ENCODE measurements around the gene REELD1.

The REELD1 gene

GRCh38 chr4:146257511-146257910, 43.2 kb downstream of the REELD1 start:
- no peak for DNase-seq (ENCODE audit: low read depth in 1 of 2, low spot score in 1 of 2)
- Histone ChIP-seq H3K27ac (replicated peaks) (no peak overlapping the region), H3K4me3 (replicated peaks; ENCODE audit: insufficient read depth, low read length) (no peak overlapping the region), H3K27me3 (ENCODE audit: insufficient read depth, poor library complexity, severe bottlenecking) (no peaks in the 10 kb centered on the region)
- TF ChIP-seq GABPA (IDR thresholded peaks at IDR 0.05; ENCODE audit: low read depth) (no peak), POLR2AphosphoS5 (IDR thresholded peaks at IDR 0.05; ENCODE audit: low read depth) (no peak), REST (IDR thresholded peaks at IDR 0.05; ENCODE audit: insufficient replicate concordance, low read depth) (no peak)
- TF ChIP-seq, protein P1, sequence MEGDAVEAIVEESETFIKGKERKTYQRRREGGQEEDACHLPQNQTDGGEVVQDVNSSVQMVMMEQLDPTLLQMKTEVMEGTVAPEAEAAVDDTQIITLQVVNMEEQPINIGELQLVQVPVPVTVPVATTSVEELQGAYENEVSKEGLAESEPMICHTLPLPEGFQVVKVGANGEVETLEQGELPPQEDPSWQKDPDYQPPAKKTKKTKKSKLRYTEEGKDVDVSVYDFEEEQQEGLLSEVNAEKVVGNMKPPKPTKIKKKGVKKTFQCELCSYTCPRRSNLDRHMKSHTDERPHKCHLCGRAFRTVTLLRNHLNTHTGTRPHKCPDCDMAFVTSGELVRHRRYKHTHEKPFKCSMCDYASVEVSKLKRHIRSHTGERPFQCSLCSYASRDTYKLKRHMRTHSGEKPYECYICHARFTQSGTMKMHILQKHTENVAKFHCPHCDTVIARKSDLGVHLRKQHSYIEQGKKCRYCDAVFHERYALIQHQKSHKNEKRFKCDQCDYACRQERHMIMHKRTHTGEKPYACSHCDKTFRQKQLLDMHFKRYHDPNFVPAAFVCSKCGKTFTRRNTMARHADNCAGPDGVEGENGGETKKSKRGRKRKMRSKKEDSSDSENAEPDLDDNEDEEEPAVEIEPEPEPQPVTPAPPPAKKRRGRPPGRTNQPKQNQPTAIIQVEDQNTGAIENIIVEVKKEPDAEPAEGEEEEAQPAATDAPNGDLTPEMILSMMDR (IDR thresholded peaks at IDR 0.05; ENCODE audit: insufficient read depth, low read length) = no peak

- no peaks in the 10 kb centered on the region for H3K27me3 ChIP-seq (ENCODE audit: insufficient read depth, poor library complexity, severe bottlenecking)
- no peak for TF ChIP-seq SPI1 (IDR thresholded peaks at IDR 0.05; ENCODE audit: borderline replicate concordance, low read depth)
- TF ChIP-seq POLR2AphosphoS5 (IDR thresholded peaks at IDR 0.05; ENCODE audit: low read depth) = no peak
- TF ChIP-seq, protein P1 (IDR thresholded peaks at IDR 0.05; ENCODE audit: insufficient read depth, low read length) = no peak
- TF ChIP-seq GABPA (IDR thresholded peaks at IDR 0.05; ENCODE audit: low read depth) = no peak
- TF ChIP-seq REST (IDR thresholded peaks at IDR 0.05; ENCODE audit: insufficient replicate concordance, low read depth) = no peak
- no peak overlapping the region for H3K4me3 ChIP-seq (replicated peaks; ENCODE audit: insufficient read depth, low read length)
- H3K27ac ChIP-seq (replicated peaks) = no peak overlapping the region
- no peak for DNase-seq (ENCODE audit: low read depth in 1 of 2, low spot score in 1 of 2)
Measured at GRCh38 chr4:146260521-146260920, 46.2 kb downstream of the REELD1 start.

- Histone ChIP-seq H3K27me3 (ENCODE audit: insufficient read depth, poor library complexity, severe bottlenecking) (no peaks in the 10 kb centered on the region), H3K27ac (replicated peaks) (no peak overlapping the region), H3K4me3 (replicated peaks; ENCODE audit: insufficient read depth, low read length) (no peak overlapping the region)
- TF ChIP-seq, protein P1 (IDR thresholded peaks at IDR 0.05; ENCODE audit: insufficient read depth, low read length) = no peak
- TF ChIP-seq POLR2AphosphoS5 (IDR thresholded peaks at IDR 0.05; ENCODE audit: low read depth) (no peak), GABPA (IDR thresholded peaks at IDR 0.05; ENCODE audit: low read depth) (no peak), REST (IDR thresholded peaks at IDR 0.05; ENCODE audit: insufficient replicate concordance, low read depth) (no peak), SPI1 (IDR thresholded peaks at IDR 0.05; ENCODE audit: borderline replicate concordance, low read depth) (no peak)
- no peak for DNase-seq (ENCODE audit: low read depth in 1 of 2, low spot score in 1 of 2)
Measured at GRCh38 chr4:146261041-146261440, 46.7 kb downstream of the REELD1 start.
